ENCODE results near the gene CENPK.

GRCh38 chr5:65482736-65483545 is 80.0 kb downstream of the CENPK start:
- TF ChIP-seq CTCF (conservative IDR thresholded peaks at IDR 0.05; ENCODE audit: low read depth, low read length) (no peak), EZH2 (IDR thresholded peaks at IDR 0.05; ENCODE audit: borderline replicate concordance, low read depth, low read length, poor library complexity, severe bottlenecking) (no peak)
